ENCODE data around the gene CPED1. TPM values are rescaled to one million over a fixed set of nuclear protein-coding genes. Genes with fewer than 3 reads are reported as not detected.

The CPED1 gene
- total RNA-seq, 2 donors from 2014 or later: 4.0 to 15.9 TPM

DNA sequence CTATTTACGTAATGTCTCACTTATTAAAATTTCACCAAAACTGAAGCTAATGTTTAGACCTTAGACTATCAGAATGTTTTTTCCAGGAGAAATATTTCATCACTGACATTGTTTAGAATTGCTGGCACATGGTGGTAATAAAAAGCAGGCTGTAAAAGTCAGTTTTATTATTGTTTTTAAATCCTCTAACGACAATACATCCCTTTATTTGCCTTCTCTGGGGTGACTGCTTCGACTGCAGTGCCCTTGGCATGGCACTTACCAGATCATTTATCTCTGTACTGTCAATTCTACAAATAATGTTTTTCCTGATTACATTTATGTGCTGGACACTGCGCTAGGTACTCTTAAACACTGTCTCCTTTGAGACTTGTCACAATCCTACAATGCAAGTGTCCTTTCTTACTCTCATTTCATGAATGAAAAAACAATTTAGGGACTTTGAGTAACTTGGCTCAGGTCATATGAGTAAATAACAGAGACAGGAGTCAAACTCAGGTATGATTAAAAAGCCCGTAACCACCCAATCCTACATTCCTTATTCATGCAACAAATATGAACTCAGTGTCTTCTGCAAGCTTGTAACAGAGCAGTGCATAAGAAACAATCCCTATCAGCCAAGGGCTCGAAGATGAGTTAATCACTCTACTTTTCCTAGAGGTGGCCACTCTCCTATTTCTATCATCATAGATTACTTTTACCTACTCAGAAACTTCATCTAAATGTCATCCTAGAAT is 43.5 kb upstream of the CPED1 start:
- no peaks in the 10 kb centered on the region for H3K9me3 ChIP-seq
- no peaks in the 10 kb centered on the region for H3K4me1 ChIP-seq
- H3K27me3 ChIP-seq: no peaks in the 10 kb centered on the region
- no peak overlapping the region for H3K27ac ChIP-seq
- no peak for DNase-seq
- H3K36me3 ChIP-seq: no peaks in the 10 kb centered on the region
- H3K9ac ChIP-seq (ENCODE audit: low read depth in 2 of 2, low read length in 2 of 2): no peak overlapping the region
- intact Hi-C loops (cut with DNase I): no loop called here
- no peak overlapping the region for H3K4me3 ChIP-seq
- TF ChIP-seq, protein P1, sequence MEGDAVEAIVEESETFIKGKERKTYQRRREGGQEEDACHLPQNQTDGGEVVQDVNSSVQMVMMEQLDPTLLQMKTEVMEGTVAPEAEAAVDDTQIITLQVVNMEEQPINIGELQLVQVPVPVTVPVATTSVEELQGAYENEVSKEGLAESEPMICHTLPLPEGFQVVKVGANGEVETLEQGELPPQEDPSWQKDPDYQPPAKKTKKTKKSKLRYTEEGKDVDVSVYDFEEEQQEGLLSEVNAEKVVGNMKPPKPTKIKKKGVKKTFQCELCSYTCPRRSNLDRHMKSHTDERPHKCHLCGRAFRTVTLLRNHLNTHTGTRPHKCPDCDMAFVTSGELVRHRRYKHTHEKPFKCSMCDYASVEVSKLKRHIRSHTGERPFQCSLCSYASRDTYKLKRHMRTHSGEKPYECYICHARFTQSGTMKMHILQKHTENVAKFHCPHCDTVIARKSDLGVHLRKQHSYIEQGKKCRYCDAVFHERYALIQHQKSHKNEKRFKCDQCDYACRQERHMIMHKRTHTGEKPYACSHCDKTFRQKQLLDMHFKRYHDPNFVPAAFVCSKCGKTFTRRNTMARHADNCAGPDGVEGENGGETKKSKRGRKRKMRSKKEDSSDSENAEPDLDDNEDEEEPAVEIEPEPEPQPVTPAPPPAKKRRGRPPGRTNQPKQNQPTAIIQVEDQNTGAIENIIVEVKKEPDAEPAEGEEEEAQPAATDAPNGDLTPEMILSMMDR (IDR thresholded peaks at IDR 0.05): no peak

DNA sequence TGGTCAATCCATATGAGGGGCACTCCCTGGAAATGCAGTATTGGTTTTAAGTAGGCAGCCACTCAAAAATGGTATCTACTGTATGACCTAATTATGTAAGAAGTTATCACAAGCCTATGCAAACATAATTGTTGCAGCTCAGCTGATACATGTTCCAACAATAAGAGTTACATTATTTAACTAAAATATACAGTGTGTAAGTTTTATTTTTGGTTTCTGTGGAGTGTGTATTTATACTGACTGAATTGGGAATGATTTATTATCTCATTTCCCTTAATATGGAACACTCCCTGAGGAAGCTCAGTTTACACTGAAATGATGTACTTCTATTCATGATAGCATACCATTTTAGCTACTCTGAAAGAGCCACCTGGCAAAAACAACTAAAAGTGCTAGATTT is 40.5 kb upstream of the CPED1 start:
- Histone ChIP-seq H3K36me3 (no peaks in the 10 kb centered on the region), H3K27me3 (no peaks in the 10 kb centered on the region), H3K9me3 (no peaks in the 10 kb centered on the region), H3K4me1 (no peaks in the 10 kb centered on the region), H3K27ac (no peak overlapping the region), H3K9ac (ENCODE audit: low read depth in 2 of 2, low read length in 2 of 2) (no peak overlapping the region), H3K4me3 (no peak overlapping the region)
- no peak for DNase-seq
- TF ChIP-seq, protein P1 (IDR thresholded peaks at IDR 0.05): no peak
- intact Hi-C loops (cut with DNase I): no loop called here

DNA sequence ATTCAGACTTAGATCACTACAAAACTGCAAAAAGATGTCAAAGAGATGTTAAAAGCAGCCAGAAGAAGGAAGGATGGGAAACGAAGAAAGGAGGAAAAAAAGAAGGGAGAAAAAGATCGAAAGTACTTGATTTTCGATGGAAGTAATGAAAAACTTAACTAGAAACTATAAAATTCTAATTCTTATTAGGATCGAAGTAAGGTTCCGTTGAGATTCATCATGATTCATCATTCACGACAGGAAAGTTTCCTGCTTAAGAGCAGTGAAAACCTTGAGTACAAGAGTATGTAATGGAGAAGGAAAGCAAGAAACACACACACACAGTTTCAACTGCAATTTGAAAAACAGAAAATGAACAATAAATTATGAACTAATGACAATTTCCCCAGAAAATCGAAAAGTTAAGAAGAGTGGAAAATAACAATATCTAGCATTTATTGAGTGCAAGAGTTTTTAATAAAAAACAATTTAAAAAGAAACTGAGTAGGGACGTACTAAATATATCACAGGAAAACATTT is 39.1 kb upstream of the CPED1 start:
- intact Hi-C loops (cut with DNase I): no loop called here
- Histone ChIP-seq H3K27ac (no peak overlapping the region), H3K4me3 (peak overlapping the region; percentile 41), H3K36me3 (no peaks in the 10 kb centered on the region), H3K27me3 (no peaks in the 10 kb centered on the region), H3K4me1 (no peaks in the 10 kb centered on the region), H3K9ac (ENCODE audit: low read depth in 2 of 2, low read length in 2 of 2) (peak overlapping the region in 1 of 2 donors; percentile 91), H3K9me3 (no peaks in the 10 kb centered on the region)
- TF ChIP-seq, protein P1 (IDR thresholded peaks at IDR 0.05): no peak
- DNase-seq: no peak

DNA sequence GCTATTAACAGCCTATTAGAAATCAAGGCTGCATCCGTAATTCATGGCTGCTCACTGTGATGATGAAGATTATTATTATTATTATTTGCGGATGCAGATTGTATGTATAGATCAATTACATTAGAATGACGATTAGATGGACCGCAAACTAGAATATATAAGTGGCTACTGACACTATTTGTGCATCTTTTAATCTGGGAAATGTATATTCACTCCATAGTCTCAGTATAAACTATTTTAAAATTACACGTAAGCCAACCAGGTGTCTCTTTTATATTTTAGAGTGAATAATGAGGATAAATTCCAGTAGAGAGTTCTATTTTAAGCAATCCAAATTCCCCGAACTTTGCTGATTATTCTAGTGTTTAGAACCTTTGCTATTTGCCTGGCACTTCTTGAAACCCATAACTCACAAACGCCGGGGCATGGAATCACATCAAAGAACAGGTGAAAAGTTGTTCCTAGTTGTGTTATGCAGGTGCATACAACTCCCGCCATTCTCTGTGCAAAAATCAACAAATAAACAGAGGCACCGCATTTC is 38.4 kb upstream of the CPED1 start:
- H3K27me3 ChIP-seq: no peaks in the 10 kb centered on the region

DNA sequence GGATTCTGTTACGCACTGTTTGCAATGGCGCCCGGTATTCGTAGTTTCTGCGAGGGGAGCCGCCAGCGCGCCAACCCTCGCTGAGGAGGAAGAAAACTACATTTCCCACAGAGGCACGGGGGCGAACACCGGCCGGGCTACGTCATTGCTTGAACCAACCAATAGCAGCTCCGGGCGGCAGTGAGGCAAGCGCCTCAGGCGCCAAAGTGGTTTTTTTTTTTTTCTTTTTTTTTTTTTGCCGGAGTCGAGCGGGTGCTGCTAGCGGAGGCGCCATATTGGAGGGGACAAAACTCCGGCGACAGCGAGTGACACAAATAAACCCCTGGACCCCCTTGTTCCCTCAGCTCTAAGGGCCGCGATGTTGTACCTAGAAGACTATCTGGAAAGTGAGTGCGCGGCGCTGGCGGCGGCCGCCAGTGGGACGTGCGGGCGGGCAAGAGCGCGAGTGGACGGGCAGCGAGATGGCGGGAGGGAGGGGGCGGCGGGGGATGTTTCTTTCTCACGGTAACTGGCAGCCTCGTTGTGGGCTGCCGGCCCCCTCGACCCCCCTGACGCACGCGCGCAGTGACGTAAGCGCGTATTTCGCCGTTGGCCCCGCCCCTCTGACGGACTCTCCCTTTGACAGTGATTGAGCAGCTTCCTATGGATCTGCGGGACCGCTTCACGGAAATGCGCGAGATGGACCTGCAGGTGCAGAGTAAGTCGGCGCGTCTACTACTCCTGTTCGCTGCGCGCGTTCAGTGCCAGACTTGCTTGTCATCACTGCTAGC is 37.8 kb upstream of the CPED1 start, which contains the start of gene ING3:
Gene ING3, plus strand, starts transcription at position 239 of the 770 bp plus-strand sequence. Its CDS starts 120 bp downstream, at position 359.
- TF ChIP-seq, protein P1 (IDR thresholded peaks at IDR 0.05): no peak
- Histone ChIP-seq H3K36me3 (peaks cover 5% of the 10 kb centered on the region), H3K4me3 (peak within 1 kb of the TSS; percentile 41), H3K27ac (peak within 1 kb of the TSS; percentile 86), H3K9ac (ENCODE audit: low read depth in 2 of 2, low read length in 2 of 2) (peak within 1 kb of the TSS; percentile 86 to 91), H3K4me1 (no peaks in the 10 kb centered on the region), H3K27me3 (no peaks in the 10 kb centered on the region), H3K9me3 (no peaks in the 10 kb centered on the region)
- peak; percentile 98 for DNase-seq
- intact Hi-C loops (cut with DNase I): no loop called here

More for the DNA sequence above, 38.4 kb upstream of the CPED1 start:
- TF ChIP-seq, protein P1 (IDR thresholded peaks at IDR 0.05): no peak
- no peaks in the 10 kb centered on the region for H3K36me3 ChIP-seq
- intact Hi-C loops (cut with DNase I): no loop called here
- H3K9me3 ChIP-seq: no peaks in the 10 kb centered on the region
- DNase-seq: no peak
- no peaks in the 10 kb centered on the region for H3K4me1 ChIP-seq
- H3K27ac ChIP-seq: peak overlapping the region; percentile 86
- H3K4me3 ChIP-seq: peak overlapping the region; percentile 41
- peak overlapping the region; percentile 36 to 91 for H3K9ac ChIP-seq (ENCODE audit: low read depth in 2 of 2, low read length in 2 of 2)

Data from colonic mucosa (tissue), 4 donors.